ENCODE results near the gene TRDN.
"Not testable (repeated sequence)": the region's sequence is repeated elsewhere in the genome, so short reads cannot be mapped to it uniquely, and the experiment has no call there.

Gene TRDN

DNA sequence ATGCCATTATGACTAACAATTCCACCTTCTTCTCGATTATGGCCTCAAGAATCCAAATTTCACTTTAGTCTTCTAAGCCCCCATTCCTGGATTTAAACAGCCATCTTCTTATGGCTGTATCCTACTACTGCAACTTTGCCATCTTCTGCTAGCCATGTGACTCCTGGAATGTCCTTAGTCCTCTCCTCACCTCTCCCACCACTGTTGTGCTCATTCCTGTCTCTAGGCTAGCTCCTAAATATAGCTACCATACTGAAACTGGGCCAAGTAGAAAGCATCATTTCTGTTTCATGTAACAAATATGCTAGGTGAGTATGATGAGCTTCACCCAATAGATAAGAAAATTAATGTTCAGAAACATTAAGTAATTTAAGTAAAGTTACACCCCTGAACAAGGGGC lies 327.6 kb downstream of the TRDN start:
- DNase-seq (ENCODE audit: low spot score) = no peak

GRCh38 chr6:123306334-123306733 lies 330.4 kb downstream of the TRDN start:
- peak; percentile 10 for DNase-seq (ENCODE audit: low spot score)

DNA sequence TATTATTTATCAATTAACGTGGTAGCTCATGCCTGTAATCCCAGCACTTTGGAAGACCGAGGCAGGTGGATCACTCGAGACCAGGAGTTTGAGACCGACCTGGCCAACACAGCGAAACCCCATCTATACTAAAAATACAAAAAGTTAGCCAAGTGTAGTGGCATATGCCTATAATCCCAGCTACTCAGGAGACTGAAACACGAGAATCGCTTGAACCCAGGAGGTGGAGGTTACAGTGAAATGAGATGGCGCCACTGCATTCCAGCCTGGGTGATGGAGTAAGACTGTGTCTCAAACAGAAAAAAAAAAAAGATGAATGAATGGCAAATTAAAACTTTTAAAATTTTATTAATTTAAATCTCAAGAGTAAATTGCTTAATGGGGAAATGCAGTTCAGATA lies 341.1 kb downstream of the TRDN start:
- DNase-seq (ENCODE audit: low spot score) = no peak

- no peak for DNase-seq (ENCODE audit: low spot score)
Observed at GRCh38 chr6:123295181-123295580, 341.6 kb downstream of the TRDN start.

- no peak for DNase-seq (ENCODE audit: low spot score)
Observed at GRCh38 chr6:123288649-123289048, 348.1 kb downstream of the TRDN start.

GRCh38 chr6:123276546-123276980 lies 360.2 kb downstream of the TRDN start:
- DNase-seq (ENCODE audit: low spot score) = no peak

DNA sequence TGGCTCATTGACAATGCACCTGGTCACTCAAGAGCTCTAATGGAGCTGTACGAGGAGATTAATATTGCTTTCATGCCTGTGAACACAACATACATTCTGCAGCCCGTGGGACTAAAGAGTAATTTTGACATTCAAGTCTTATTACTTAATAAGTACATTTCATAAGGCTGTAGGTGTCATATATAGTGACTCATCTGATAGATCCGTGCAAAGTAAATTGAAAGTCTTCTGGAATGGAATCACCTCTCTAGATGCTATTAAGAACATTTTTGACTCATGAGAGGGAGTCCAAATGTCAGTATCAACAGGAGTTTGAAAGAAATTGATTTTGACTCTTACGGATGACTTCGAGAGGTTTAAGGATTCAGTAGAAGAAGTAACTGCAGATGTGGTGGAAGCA lies 372.8 kb downstream of the TRDN start:
- no peak for DNase-seq (ENCODE audit: low spot score)

- DNase-seq (ENCODE audit: low spot score) = no peak
Observed at GRCh38 chr6:123240626-123241025, 396.1 kb downstream of the TRDN start.

- DNase-seq (ENCODE audit: low spot score) = no peak
Observed at GRCh38 chr6:123233336-123233735, 403.4 kb downstream of the TRDN start.

GRCh38 chr6:123227789-123228188 lies 409.0 kb downstream of the TRDN start:
- not testable (repeated sequence) for DNase-seq (ENCODE audit: low spot score)

- no peak for DNase-seq (ENCODE audit: low spot score)
Observed at GRCh38 chr6:123226398-123226797, 410.4 kb downstream of the TRDN start.

GRCh38 chr6:123224077-123224476 lies 412.7 kb downstream of the TRDN start:
- DNase-seq (ENCODE audit: low spot score) = no peak

- no peak for DNase-seq (ENCODE audit: low spot score)
Observed at GRCh38 chr6:123223461-123223860, 413.3 kb downstream of the TRDN start.

DNA sequence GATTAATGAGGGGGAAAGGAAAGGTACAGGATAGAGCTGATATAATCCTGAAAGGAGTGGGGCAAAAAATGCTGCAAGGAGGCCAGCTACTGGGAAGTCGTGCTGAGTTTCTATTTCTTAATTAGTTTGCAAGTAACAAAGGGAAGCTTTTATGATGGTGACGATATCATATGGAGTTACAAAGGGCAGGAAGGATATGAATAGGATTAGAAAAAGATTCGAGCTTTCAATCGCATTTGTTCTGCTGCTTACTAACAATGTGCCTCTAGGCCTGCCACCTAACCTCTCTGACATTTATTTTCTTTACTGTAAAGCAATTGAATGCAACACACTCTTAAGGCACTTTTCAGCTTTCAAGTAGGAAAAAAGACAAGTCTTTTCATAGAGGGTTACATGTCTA lies 421.5 kb downstream of the TRDN start:
- DNase-seq (ENCODE audit: low spot score) = no peak

DNA sequence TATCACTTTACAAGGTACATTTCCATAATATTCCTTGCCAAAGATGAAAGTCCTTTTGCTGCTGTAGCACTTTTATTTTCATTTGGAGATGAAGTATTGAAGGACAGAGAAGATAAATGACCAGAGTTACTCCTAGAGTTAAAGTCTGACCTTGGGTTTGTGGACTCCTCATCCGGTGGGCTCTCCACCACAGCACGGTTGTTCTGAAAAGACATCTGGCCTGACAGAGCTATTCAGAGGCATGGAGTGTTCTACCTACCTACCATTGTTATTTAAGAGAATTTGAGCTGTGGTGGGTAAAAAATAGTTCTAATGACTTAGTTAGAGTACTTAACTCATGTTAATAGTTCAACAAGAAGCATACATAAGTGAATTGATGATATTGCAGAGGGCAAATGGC lies 422.3 kb downstream of the TRDN start:
- DNase-seq (ENCODE audit: low spot score) = no peak

DNA sequence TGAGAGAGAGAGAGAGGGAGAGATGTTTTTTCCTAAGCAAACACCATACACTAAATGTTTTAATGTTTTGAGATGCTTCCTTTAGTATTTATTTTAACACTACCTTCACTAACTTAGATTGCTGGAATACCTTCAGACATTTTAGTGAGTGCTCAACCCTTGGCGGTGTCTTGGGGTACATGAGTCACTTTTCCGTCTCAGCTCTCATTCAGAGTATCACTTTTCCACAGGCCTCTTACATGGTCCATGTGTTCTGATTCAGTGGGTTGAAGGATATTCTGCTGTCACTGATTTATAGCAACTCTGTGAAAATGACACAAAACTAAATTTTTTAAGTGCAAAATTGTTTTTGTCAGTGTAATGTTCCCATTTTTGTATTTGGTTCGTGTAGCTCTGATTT lies 422.8 kb downstream of the TRDN start:
- DNase-seq (ENCODE audit: low spot score) = no peak

DNA sequence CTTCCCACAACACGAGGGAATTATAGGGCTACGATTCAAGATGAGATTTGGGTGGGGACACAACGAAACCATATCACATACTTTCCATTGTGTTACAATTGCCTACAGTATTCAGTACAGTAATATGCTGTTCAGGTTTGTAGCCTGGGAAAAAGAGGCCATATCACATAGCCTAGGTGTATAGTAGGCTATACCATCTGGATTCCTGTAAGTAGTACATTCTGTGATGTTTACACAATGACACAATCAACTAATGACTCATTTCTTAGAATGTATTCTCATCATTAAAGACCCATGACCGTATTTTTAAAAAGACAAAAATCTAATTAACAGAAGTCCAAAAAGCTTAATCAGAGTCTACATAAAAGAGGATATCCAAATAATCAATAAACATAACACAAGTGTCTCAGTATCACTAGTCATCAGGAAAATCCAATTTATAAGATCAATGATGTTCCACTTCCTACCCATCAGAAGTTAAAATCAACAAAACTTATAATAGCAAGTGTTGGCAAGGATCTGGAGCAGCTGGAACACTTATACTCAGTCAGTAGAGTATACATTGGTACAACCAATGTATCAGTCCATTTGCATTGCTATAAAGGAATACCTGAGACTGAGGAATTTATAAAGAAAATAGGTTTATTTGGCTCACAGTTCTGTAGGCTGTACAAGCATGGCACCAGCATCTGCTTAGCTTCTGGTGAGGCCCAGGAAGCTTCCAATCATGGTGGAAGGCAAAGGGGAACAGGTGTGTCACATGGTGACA lies 424.8 kb downstream of the TRDN start:
- no peak for DNase-seq (ENCODE audit: low spot score)

DNA sequence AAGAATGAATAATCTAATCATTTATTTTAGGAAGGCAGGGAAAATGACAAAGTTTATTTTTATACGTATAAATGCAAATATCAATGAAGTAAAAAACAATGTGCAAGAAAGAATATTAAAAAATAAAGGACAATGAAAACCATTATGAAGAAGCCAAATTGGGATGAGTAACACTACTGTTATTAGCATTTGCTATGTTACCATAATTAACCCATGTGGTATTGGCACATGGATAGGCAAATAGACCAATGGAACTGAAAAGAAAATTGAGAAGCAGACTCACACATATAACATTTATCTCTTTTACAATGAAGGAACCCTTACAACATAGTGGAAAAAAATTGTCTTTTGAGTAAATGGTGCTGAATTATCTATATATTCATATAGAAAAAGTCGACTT lies 426.1 kb downstream of the TRDN start:
- DNase-seq (ENCODE audit: low spot score) = no peak

- DNase-seq (ENCODE audit: low spot score) = no peak
Observed at GRCh38 chr6:123207967-123208510, 428.7 kb downstream of the TRDN start.

DNA sequence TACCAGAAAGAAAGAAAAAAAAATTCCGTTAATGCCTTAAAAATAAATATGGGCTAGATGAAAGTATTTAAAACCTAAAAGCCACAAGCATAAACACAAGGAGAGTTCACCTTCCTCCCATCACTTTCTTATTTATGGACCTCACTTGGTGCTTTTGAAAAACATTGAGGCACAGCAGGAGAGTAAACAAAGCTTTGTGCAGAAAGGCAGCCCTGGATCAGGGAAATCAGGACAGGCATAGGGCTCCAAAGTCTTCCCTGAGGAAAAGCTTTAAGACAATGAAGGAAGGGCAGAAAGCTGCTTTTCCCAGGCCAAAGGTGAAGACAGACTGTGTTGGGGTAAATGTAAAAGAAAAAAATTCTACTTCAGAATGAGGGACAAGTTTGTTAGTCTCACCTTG lies 432.8 kb downstream of the TRDN start:
- DNase-seq (ENCODE audit: low spot score) = no peak

DNA sequence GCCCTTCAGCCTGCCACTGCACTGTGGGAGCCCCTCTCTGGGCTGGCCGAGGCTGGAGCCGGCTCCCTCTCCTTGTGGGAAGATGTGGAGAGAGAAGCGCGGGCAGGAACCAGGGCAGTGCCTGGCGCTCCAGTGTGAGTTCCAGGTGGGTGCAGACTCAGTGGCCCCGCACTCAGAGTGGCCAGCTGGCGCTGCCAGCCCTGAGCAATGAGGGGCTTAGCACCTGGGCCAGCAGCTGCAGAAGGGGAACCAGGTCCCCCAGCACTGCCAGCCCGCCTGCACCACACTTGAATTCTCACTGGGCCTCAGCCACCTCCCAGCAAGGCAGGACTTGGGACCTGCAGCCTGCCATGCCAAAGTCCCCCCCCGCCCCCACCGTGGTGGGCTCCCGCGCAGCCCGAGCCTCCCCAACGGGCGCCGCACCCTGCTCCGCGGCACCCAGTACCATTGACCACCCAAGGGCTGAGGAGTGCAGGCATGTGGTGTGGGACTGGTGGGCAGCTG lies 434.8 kb downstream of the TRDN start:
- DNase-seq (ENCODE audit: low spot score) = no peak

- no peak for DNase-seq (ENCODE audit: low spot score)
Observed at GRCh38 chr6:123193298-123193697, 443.5 kb downstream of the TRDN start.

DNA sequence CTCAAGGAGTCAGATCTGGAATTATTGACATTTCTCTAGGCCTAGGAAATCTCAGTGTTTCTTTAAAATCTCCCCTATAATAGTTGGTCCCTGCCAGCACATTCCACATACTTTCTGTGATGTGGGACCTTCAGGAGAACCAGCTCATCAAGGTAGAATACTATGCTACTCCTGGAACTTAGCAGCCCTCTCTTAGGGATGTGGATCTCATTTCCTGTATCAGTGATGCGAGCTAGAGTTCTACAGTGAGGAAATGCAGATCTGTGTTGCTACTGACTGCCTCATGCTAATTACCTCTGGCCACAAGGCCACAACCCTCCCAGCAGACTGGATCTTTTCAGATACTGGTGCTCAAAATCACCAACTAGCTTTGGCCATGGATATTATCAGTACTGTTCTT lies 446.9 kb downstream of the TRDN start:
- DNase-seq (ENCODE audit: low spot score) = no peak

Data from SK-N-DZ (cell line).